Measurements from ENCODE around the gene CD81. TPM values are rescaled to one million over a fixed set of nuclear protein-coding genes. Genes with fewer than 3 reads are reported as not detected.

The CD81 gene
- polyA plus RNA-seq, 1 experiment: 260 TPM

DNA sequence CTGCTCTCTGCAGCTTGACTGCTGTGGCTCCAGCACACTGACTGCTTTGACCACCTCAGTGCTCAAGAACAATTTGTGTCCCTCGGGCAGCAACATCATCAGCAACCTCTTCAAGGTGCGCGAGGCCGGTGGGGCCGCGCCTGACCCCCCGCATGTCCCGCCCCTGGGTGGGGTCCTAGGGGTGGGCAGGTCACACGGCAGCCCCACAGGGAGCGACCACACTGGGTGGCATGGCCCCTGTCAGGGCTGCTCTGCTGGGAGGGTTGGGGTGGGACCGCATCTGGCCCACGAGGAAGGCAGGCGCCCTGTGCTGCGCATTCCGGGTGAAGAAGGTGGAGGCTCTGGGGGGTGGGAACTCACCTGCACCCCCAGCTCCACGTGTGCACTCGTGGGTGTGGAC is 18.7 kb downstream of the CD81 start:
- H3K9me3 ChIP-seq (ENCODE audit: control insufficient read depth, insufficient read depth, low read length): peaks cover 4% of the 10 kb centered on the region; the same call in 1 of the 2 replicates
- no peak overlapping the region for H3K4me3 ChIP-seq (ENCODE audit: low read depth, low read length)
- no peaks in the 10 kb centered on the region for H3K27me3 ChIP-seq (ENCODE audit: control insufficient read depth, insufficient read depth, low read length)
- no peak for DNase-seq (ENCODE audit: low read depth, low spot score)
- TF ChIP-seq, protein P1, sequence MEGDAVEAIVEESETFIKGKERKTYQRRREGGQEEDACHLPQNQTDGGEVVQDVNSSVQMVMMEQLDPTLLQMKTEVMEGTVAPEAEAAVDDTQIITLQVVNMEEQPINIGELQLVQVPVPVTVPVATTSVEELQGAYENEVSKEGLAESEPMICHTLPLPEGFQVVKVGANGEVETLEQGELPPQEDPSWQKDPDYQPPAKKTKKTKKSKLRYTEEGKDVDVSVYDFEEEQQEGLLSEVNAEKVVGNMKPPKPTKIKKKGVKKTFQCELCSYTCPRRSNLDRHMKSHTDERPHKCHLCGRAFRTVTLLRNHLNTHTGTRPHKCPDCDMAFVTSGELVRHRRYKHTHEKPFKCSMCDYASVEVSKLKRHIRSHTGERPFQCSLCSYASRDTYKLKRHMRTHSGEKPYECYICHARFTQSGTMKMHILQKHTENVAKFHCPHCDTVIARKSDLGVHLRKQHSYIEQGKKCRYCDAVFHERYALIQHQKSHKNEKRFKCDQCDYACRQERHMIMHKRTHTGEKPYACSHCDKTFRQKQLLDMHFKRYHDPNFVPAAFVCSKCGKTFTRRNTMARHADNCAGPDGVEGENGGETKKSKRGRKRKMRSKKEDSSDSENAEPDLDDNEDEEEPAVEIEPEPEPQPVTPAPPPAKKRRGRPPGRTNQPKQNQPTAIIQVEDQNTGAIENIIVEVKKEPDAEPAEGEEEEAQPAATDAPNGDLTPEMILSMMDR (IDR thresholded peaks at IDR 0.05; ENCODE audit: low read depth, low read length): no peak
- CTCF ChIA-PET: no interaction called here
- no peak overlapping the region for H3K27ac ChIP-seq (ENCODE audit: low read depth, low read length)
- POLR2A ChIA-PET: no interaction called here

DNA sequence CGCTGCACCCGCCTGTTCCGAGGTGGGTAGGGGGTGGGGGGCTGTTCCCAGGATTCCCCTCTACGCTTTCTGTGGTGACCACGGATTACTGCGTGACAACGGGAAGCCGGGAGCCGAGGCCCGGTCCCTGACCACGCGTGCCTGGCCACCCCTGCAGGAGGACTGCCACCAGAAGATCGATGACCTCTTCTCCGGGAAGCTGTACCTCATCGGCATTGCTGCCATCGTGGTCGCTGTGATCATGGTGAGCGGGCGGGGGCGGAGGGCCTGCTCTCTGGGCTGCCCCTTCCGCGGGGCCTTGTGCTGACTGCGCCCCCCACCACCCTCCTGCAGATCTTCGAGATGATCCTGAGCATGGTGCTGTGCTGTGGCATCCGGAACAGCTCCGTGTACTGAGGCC is 19.4 kb downstream of the CD81 start:
- H3K27ac ChIP-seq (ENCODE audit: low read depth, low read length): no peak overlapping the region
- H3K9me3 ChIP-seq (ENCODE audit: control insufficient read depth, insufficient read depth, low read length): peaks cover 4% of the 10 kb centered on the region; the same call in 1 of the 2 replicates
- DNase-seq (ENCODE audit: low read depth, low spot score): no peak
- CTCF ChIA-PET: no interaction called here
- TF ChIP-seq, protein P1 (IDR thresholded peaks at IDR 0.05; ENCODE audit: low read depth, low read length): no peak
- POLR2A ChIA-PET: no interaction called here
- no peak overlapping the region for H3K4me3 ChIP-seq (ENCODE audit: low read depth, low read length)
- no peaks in the 10 kb centered on the region for H3K27me3 ChIP-seq (ENCODE audit: control insufficient read depth, insufficient read depth, low read length)

DNA sequence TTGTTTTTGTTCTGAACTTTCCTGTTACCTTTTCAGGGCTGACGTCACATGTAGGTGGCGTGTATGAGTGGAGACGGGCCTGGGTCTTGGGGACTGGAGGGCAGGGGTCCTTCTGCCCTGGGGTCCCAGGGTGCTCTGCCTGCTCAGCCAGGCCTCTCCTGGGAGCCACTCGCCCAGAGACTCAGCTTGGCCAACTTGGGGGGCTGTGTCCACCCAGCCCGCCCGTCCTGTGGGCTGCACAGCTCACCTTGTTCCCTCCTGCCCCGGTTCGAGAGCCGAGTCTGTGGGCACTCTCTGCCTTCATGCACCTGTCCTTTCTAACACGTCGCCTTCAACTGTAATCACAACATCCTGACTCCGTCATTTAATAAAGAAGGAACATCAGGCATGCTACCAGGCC is 19.9 kb downstream of the CD81 start:
- Histone ChIP-seq H3K4me3 (ENCODE audit: low read depth, low read length) (no peak overlapping the region), H3K27me3 (ENCODE audit: control insufficient read depth, insufficient read depth, low read length) (no peaks in the 10 kb centered on the region), H3K27ac (ENCODE audit: low read depth, low read length) (no peak overlapping the region), H3K9me3 (ENCODE audit: control insufficient read depth, insufficient read depth, low read length) (peaks cover 4% of the 10 kb centered on the region; the same call in 1 of the 2 replicates)
- ChIA-PET CTCF (no interaction called here), POLR2A (no interaction called here)
- TF ChIP-seq, protein P1 (IDR thresholded peaks at IDR 0.05; ENCODE audit: low read depth, low read length): no peak
- no peak for DNase-seq (ENCODE audit: low read depth, low spot score)

DNA sequence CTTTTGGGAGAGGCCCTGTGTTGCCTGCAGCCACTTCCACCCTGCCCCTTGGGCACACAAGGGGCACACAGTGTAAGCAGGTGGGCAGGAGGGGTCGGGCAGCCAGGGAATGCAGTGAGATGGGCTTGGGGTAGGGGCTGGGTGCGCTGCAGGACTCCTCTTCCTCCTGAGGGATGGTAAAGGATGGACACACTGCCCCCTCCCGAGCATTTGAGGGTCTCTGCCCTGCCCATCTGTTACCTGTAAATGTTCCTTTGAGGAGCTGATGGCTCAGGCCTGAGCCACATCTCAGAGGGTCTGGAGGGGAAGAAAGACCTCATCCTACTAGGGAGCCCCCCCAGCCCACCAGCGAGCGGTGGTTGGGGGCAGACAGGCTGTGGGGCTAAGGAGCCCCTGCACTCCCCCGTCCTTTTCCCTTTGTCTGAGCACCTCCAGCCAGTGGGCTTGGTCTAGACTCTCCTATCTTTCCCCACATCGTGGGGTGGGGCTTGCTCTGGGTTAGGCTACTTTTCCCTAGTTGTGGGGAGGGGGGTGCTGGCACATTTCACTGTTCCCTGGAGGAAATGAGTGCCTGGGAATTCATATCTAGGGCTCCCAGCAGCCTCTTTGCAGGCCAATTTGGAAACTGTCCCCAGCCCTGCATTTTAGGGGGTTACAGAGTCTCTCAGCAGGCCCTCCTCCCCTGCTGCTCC is 21.7 kb downstream of the CD81 start:
- ChIA-PET CTCF (interaction anchor here (3.8 kb wide), 1 partner anchor 21 kb away, joined by 29 read pairs; no protein-coding TSS in a partner anchor), POLR2A (no interaction called here)
- Histone ChIP-seq H3K27ac (ENCODE audit: low read depth, low read length) (peak overlapping the region; percentile 98), H3K4me3 (ENCODE audit: low read depth, low read length) (peak overlapping the region; percentile 76; the same call in 1 of the 2 replicates), H3K9me3 (ENCODE audit: control insufficient read depth, insufficient read depth, low read length) (peaks cover 4% of the 10 kb centered on the region; the same call in 1 of the 2 replicates), H3K27me3 (ENCODE audit: control insufficient read depth, insufficient read depth, low read length) (no peaks in the 10 kb centered on the region)
- DNase-seq (ENCODE audit: low read depth, low spot score): no peak
- TF ChIP-seq, protein P1 (IDR thresholded peaks at IDR 0.05; ENCODE audit: low read depth, low read length): peak; percentile 18; the same call in 1 of the 2 replicates

DNA sequence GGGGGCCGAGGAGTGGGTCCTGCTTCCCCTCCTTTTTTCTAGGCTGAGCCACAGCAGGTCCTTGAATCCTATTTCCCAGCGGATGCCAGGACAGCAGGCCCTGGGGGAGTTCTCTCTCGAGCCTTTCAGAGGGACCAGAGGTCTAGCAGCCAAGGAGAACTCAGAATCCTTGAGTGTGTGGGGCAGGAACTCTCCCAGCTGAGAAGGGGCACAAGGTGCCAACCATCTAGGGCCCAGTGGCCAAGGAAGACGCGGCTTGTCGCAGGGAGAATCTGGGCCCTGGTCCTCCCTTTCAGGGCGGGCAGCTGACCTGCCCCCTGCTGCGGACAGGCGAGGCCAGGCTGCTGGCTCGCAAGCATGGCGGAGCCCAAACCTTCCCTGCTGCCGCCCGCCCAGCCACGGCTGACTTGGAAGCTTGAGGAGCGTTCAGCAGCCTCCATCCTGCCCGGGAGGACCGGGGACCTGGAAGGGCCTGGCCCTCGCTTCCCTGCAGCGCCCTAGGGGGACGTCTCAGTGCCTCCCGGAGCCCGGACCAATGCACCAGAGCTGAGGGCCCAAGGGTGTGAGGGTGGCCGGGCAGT is 22.5 kb downstream of the CD81 start:
- Histone ChIP-seq H3K27ac (ENCODE audit: low read depth, low read length) (peak overlapping the region; percentile 98), H3K4me3 (ENCODE audit: low read depth, low read length) (peak overlapping the region; percentile 76), H3K9me3 (ENCODE audit: control insufficient read depth, insufficient read depth, low read length) (peaks cover 4% of the 10 kb centered on the region; the same call in 1 of the 2 replicates), H3K27me3 (ENCODE audit: control insufficient read depth, insufficient read depth, low read length) (no peaks in the 10 kb centered on the region)
- TF ChIP-seq, protein P1 (IDR thresholded peaks at IDR 0.05; ENCODE audit: low read depth, low read length): no peak
- POLR2A ChIA-PET: interaction anchor here (0.5 to 3.3 kb wide), 4 partner anchors 9 to 23 kb away, joined by 4 to 33 read pairs (median 8); partner anchors contain the start of gene CD81
- DNase-seq (ENCODE audit: low read depth, low spot score): no peak
- CTCF ChIA-PET: interaction anchor here (1.3 to 3.8 kb wide), 2 partner anchors 20 to 202 kb away, joined by 4 to 29 read pairs; no protein-coding TSS in a partner anchor
